ENCODE results near the gene CAMK4. TPM values are rescaled to one million over a fixed set of nuclear protein-coding genes. Genes with fewer than 3 reads are reported as not detected.

Gene CAMK4
- total and polyA plus RNA-seq, 2 of the 8 experiments (the other 6 are each of a cell fraction or from before 2014, with no cell fraction given): 1.8 to 8.3 TPM

DNA sequence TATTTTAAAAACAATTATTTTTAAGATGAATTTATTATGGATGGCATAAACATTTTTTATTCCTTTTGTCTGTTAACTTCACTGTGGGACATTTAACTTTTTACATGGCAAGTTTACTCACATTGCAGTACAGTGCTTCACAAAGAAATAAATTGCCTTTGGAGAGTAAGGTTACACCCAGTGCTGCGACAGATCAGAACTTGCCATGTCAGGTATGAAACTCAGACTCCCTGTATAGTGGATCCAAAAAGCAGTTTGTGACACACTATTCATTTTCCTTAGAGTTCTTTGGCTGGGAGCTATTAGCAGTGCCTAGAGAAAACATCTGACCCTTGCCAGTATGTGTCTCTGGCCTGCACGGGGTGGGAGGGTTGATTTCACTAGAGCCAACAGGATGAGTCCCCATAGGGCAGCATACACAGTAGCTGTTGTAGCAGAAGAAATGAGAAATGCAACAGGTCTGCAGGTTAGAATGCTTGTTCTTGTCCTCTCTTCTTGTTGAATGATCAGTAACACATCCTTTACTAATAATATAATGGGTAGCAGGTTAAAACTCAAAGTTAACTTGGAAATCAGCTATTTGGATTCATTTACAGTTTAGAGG is 245.2 kb downstream of the CAMK4 start:
- Histone ChIP-seq H3K4ac (replicated peaks; ENCODE audit: insufficient read length, low read depth, low read length) (no peak overlapping the region), H3K56ac (replicated peaks; ENCODE audit: insufficient read length, low read depth, low read length) (no peak overlapping the region), H3K27me3 (replicated peaks in 1 of 4; ENCODE audit: control insufficient read depth in 3 of 4, extremely low read depth in 1 of 4, insufficient read depth in 3 of 4, low read length in 3 of 4) (no peaks in the 10 kb centered on the region), H3K79me1 (ENCODE audit: low read depth, low read length) (no peaks in the 10 kb centered on the region), H2AFZ (ENCODE audit: low read length) (no peak overlapping the region), H3K4me3 (ENCODE audit: extremely low read depth in 1 of 4, insufficient read depth in 2 of 4, low read depth in 3 of 4, low read length in 4 of 4) (no peak overlapping the region), H3K23ac (ENCODE audit: insufficient read length) (no peak overlapping the region), H2BK15ac (ENCODE audit: low read length) (no peak overlapping the region), H2AK5ac (ENCODE audit: low read depth, low read length) (no peak overlapping the region), H3K14ac (ENCODE audit: insufficient read length) (no peak overlapping the region), H4K20me1 (replicated peaks in 1 of 2; ENCODE audit: control insufficient read depth in 1 of 2, insufficient read depth in 2 of 2, low read length in 2 of 2) (no peaks in the 10 kb centered on the region), H2BK5ac (ENCODE audit: low read depth, low read length) (no peak overlapping the region), H3K4me2 (ENCODE audit: insufficient read depth in 1 of 2, low read depth in 2 of 2, low read length in 2 of 2) (no peak overlapping the region), H3K79me2 (ENCODE audit: control insufficient read depth in 1 of 2, insufficient read depth in 2 of 2, low read length in 2 of 2) (no peaks in the 10 kb centered on the region), H3K4me1 (replicated peaks in 1 of 4; ENCODE audit: control insufficient read depth in 3 of 4, insufficient read depth in 4 of 4, low read length in 3 of 4) (no peaks in the 10 kb centered on the region), H4K5ac (ENCODE audit: insufficient read length, low read depth, low read length) (no peak overlapping the region), H2BK20ac (ENCODE audit: low read length) (no peak overlapping the region), H3K18ac (ENCODE audit: extremely low read depth, low read length) (no peak overlapping the region), H4K8ac (ENCODE audit: extremely low read depth, insufficient read depth, low read length) (no peak overlapping the region), H3K36me3 (ENCODE audit: control insufficient read depth in 2 of 4, insufficient read depth in 4 of 4, low read length in 3 of 4) (no peaks in the 10 kb centered on the region), H3K27ac (ENCODE audit: low read depth, low read length) (no peak overlapping the region), H4K91ac (replicated peaks; ENCODE audit: insufficient read length, low read length) (no peak overlapping the region), H3K9ac (replicated peaks in 1 of 4; ENCODE audit: extremely low read depth in 1 of 4, low read depth in 3 of 4, low read length in 3 of 4) (no peak overlapping the region), H2BK120ac (replicated peaks; ENCODE audit: low read depth, low read length) (no peak overlapping the region), H3K9me3 (ENCODE audit: insufficient read depth in 2 of 2, low read depth in 1 of 2, low read length in 1 of 2) (no peaks in the 10 kb centered on the region), H2BK12ac (ENCODE audit: low read depth, low read length) (no peak overlapping the region), H3K23me2 (ENCODE audit: low read depth, low read length) (no peaks in the 10 kb centered on the region)
- DNase-seq (ENCODE audit: low read depth in 1 of 2, low spot score in 2 of 2) (no peak), FAIRE-seq (no peak)
- TF ChIP-seq SRF (IDR thresholded peaks at IDR 0.05; ENCODE audit: low read depth, low read length) (no peak), TCF12 (IDR thresholded peaks at IDR 0.05; ENCODE audit: low read depth, low read length) (no peak), EZH2 (IDR thresholded peaks at IDR 0.05; ENCODE audit: low read depth, low read length, severe bottlenecking) (no peak), POLR2A (IDR thresholded peaks at IDR 0.05; ENCODE audit: control extremely low read depth in 1 of 2, low read depth in 2 of 2, low read length in 2 of 2) (no peak)
- CTCF ChIA-PET (ENCODE audit: partially characterized antibody): interaction anchor here (1.0 to 1.6 kb wide), 2 partner anchors 8 to 63 kb away, joined by 3 to 4 read pairs; no protein-coding TSS in a partner anchor
- POLR2A ChIA-PET (ENCODE audit: partially characterized antibody): interaction anchor here (0.6 kb wide), 2 partner anchors 291 to 1104 kb away, joined by 3 to 4 read pairs; no protein-coding TSS in a partner anchor
- WGBS, 2 experiments (ENCODE audit: extremely low coverage in 1 of 2, insufficient coverage in 1 of 2, insufficient read length in 1 of 2, insufficient replicate concordance in 2 of 2, low coverage in 1 of 2, low lambda C conversion rate in 2 of 2, missing lambda C conversion rate in 1 of 2): 82% methylated on average over 2 of the region's 2 CpGs; no CpG with 5 or more reads in 1 of the 2 experiments

Data from H1 (cell line).